GM23338 (cell line): ENCODE data around the gene EMP2. TPM values are rescaled to one million over a fixed set of nuclear protein-coding genes. Genes with fewer than 3 reads are reported as not detected.

Source experiments
- ATAC-seq: fragments of 200-7000 bp; cut with Tn5 transposase; 3 replicates; pipeline ENCODE4 v1.9.1; 2020
- DNase-seq: peaks from one replicate; pipeline ENCODE4 v3.0.0-alpha.2; 2015; ENCODE audit warnings: low spot score
- H2AFZ ChIP-seq: fragments of 200-600 bp; sonication (generic); 2 replicates; pipeline ENCODE4 v1.8.0; 2016; ENCODE audit warnings: antibody characterized with exemption, mild to moderate bottlenecking, moderate library complexity
- H3F3A ChIP-seq: fragments of 200-600 bp; sonication (generic); replicated peaks from 2 replicates; pipeline ENCODE4 v1.8.0; 2017; ENCODE audit warnings: antibody characterized with exemption, mixed run types, low read depth
- H3K27ac ChIP-seq: fragments of 200-600 bp; sonication (generic); 2 replicates; pipeline ENCODE4 v1.6.1; 2016; ENCODE audit warnings: low read depth
- H3K27me3 ChIP-seq: fragments of 200-600 bp; sonication (generic); 2 replicates; pipeline ENCODE4 v1.8.0; 2016; ENCODE audit warnings: mild to moderate bottlenecking, mixed run types, moderate library complexity; ENCODE audit not compliant: insufficient read depth
- H3K36me3 ChIP-seq: fragments of 200-600 bp; sonication (generic); 2 replicates; pipeline ENCODE4 v1.8.0; 2016; ENCODE audit warnings: mild to moderate bottlenecking; ENCODE audit not compliant: insufficient read depth
- H3K4me1 ChIP-seq: fragments of 200-600 bp; sonication (generic); 2 replicates; pipeline ENCODE4 v1.8.0; 2016; ENCODE audit warnings: mild to moderate bottlenecking, moderate library complexity; ENCODE audit not compliant: insufficient read depth
- H3K4me2 ChIP-seq: fragments of 200-600 bp; sonication (generic); 2 replicates; pipeline ENCODE4 v1.7.1; 2017; ENCODE audit warnings: mixed run types
- H3K4me3 ChIP-seq: fragments of 200-600 bp; sonication (generic); 2 replicates; pipeline ENCODE4 v1.6.1; 2016; ENCODE audit warnings: mixed run types
- H3K79me2 ChIP-seq: fragments of 200-600 bp; sonication (generic); replicated peaks from 2 replicates; pipeline ENCODE4 v1.8.0; 2017; ENCODE audit warnings: mild to moderate bottlenecking; ENCODE audit not compliant: insufficient read depth
- H3K9me2 ChIP-seq: fragments of 200-600 bp; sonication (generic); 2 replicates; pipeline ENCODE4 v1.8.0; 2017; ENCODE audit not compliant: insufficient read depth
- H4K20me1 ChIP-seq: fragments of 200-600 bp; sonication (generic); replicated peaks from 2 replicates; pipeline ENCODE4 v1.8.0; 2017; ENCODE audit warnings: mild to moderate bottlenecking; ENCODE audit not compliant: insufficient read depth
- H3K27ac Mint-ChIP-seq: 2 replicates; pipeline ENCODE4 v1.8.0; 2020; ENCODE audit warnings: inconsistent platforms, mild to moderate bottlenecking, moderate library complexity, mixed read lengths
- H3K27me3 Mint-ChIP-seq: 3 replicates; pipeline ENCODE4 v1.8.0; 2022; ENCODE audit warnings: low read depth, mild to moderate bottlenecking, moderate library complexity, mixed read lengths, inconsistent platforms; ENCODE audit not compliant: insufficient read depth, poor library complexity
- H3K36me3 Mint-ChIP-seq: 3 replicates; pipeline ENCODE4 v1.8.0; 2021; ENCODE audit warnings: low read depth, mild to moderate bottlenecking, inconsistent platforms, moderate library complexity, mixed read lengths
- H3K4me1 Mint-ChIP-seq: 3 replicates; pipeline ENCODE4 v1.8.0; 2020; ENCODE audit warnings: mild to moderate bottlenecking, inconsistent platforms, mixed read lengths
- H3K4me3 Mint-ChIP-seq: 3 replicates; pipeline ENCODE4 v1.8.0; 2021; ENCODE audit warnings: moderate library complexity, mild to moderate bottlenecking, inconsistent platforms, mixed read lengths
- H3K9me3 Mint-ChIP-seq: 3 replicates; pipeline ENCODE4 v1.8.0; 2020; ENCODE audit warnings: moderate library complexity, mild to moderate bottlenecking, inconsistent platforms, mixed read lengths
- CREB1 ChIP-seq: fragments of 250-450 bp; sonication (Bioruptor Pico); IDR thresholded peaks from 2 replicates; pipeline ENCODE4 v1.5.0; 2020; ENCODE audit warnings: low read depth, mild to moderate bottlenecking, moderate library complexity
- CTCF ChIP-seq, 2 experiments: fragments of 200-600 bp in 1 of 2; sonication (generic) in 1 of 2; conservative IDR thresholded peaks; 2 replicates each; pipeline versions ENCODE4 v1.5.1 to v1.6.1; 2016 to 2017; ENCODE audit warnings: antibody characterized with exemption in 2 of 2, low read depth in 2 of 2, mild to moderate bottlenecking in 2 of 2, moderate library complexity in 1 of 2
- ETS1 ChIP-seq: IDR thresholded peaks from 2 replicates; pipeline ENCODE4 v1.6.1; 2016; ENCODE audit warnings: antibody characterized with exemption
- EZH2 ChIP-seq: fragments of 200-600 bp; sonication (generic); IDR thresholded peaks from one replicate; pipeline ENCODE4 v1.8.0; 2017; ENCODE audit warnings: antibody characterized with exemption, mild to moderate bottlenecking, low read depth; ENCODE audit not compliant: unreplicated experiment
- EZH2phosphoT487 ChIP-seq: fragments of 200-600 bp; sonication (generic); IDR thresholded peaks from one replicate; pipeline ENCODE4 v1.8.1; 2018; ENCODE audit warnings: antibody characterized with exemption; ENCODE audit not compliant: unreplicated experiment
- JUNB ChIP-seq: IDR thresholded peaks from one replicate; pipeline ENCODE4 v1.6.1; 2016; ENCODE audit warnings: antibody characterized with exemption; ENCODE audit not compliant: unreplicated experiment
- NANOG ChIP-seq: IDR thresholded peaks from 2 replicates; pipeline ENCODE4 v1.6.1; 2016; ENCODE audit warnings: antibody characterized with exemption, borderline replicate concordance
- POLR2AphosphoS5 ChIP-seq: IDR thresholded peaks from 2 replicates; pipeline ENCODE4 v1.6.1; 2016; ENCODE audit warnings: antibody characterized with exemption, low read depth
- REST ChIP-seq: IDR thresholded peaks from one replicate; pipeline ENCODE4 v1.6.1; 2018; ENCODE audit warnings: antibody characterized with exemption; ENCODE audit not compliant: unreplicated experiment
- STAT1 ChIP-seq: IDR thresholded peaks from one replicate; pipeline ENCODE4 v1.6.1; 2016; ENCODE audit warnings: antibody characterized with exemption; ENCODE audit not compliant: unreplicated experiment
- ZNF114 ChIP-seq: fragments of 250-450 bp; sonication (Bioruptor Pico); IDR thresholded peaks from 2 replicates; pipeline ENCODE4 v1.5.0; 2020; ENCODE audit warnings: mild to moderate bottlenecking, moderate library complexity
- ZNF331 ChIP-seq: fragments of 250-450 bp; sonication (Bioruptor Pico); IDR thresholded peaks from 2 replicates; pipeline ENCODE4 v1.5.0; 2020; ENCODE audit warnings: low read depth, mild to moderate bottlenecking, moderate library complexity
- ZNF462 ChIP-seq: fragments of 250-450 bp; sonication (Bioruptor Pico); IDR thresholded peaks from 2 replicates; pipeline ENCODE4 v1.5.0; 2020; ENCODE audit warnings: mild to moderate bottlenecking, moderate library complexity
- polyA plus RNA-seq: library from polyadenylated mRNA; unstranded; fragments of >200 nt; fragmentation: Nextera tagmentation; extraction: Ambion mirVana; gene quantifications from 2 replicates; pipeline ENCODE4 v1.2.1, GENCODE V29; 2016
- total RNA-seq: library from RNA; depleted of rRNA; stranded (reverse); fragments of >200 nt; shearing (Covaris generic); gene quantifications from 2 replicates; pipeline ENCODE4 v1.2.3, GENCODE V29; 2014

The EMP2 gene
- total and polyA plus RNA-seq, 2 experiments from 2014 or later = 7.3 to 40.1 TPM

GRCh38 chr16:10589109-10589508 is 8.7 kb upstream of the EMP2 start:
- H3K27ac Mint-ChIP-seq = no peak overlapping the region
- no peaks in the 10 kb centered on the region for H3F3A ChIP-seq

More at GRCh38 chr16:10589109-10589508, 8.7 kb upstream of the EMP2 start:
- Histone ChIP-seq H3K4me3 (no peak overlapping the region), H4K20me1 (no peaks in the 10 kb centered on the region), H3K27ac (no peak overlapping the region), H2AFZ (no peak overlapping the region), H3K4me1 (peaks cover 13% of the 10 kb centered on the region; the same call in 1 of the 2 replicates), H3K79me2 (no peaks in the 10 kb centered on the region), H3K4me2 (no peak overlapping the region), H3K9me2 (no peaks in the 10 kb centered on the region), H3K27me3 (no peaks in the 10 kb centered on the region), H3K36me3 (no peaks in the 10 kb centered on the region)
- H3K4me1 Mint-ChIP-seq = peaks cover 6% of the 10 kb centered on the region; the same call in 2 of the 3 replicates
- TF ChIP-seq ZNF114 (no peak), CTCF (conservative IDR thresholded peaks at IDR 0.05; ENCODE audit: low read depth in 2 of 2) (no peak), REST (no peak), CREB1 (CRISPR knock-in tag) (no peak), STAT1 (no peak), ZNF462 (no peak), EZH2phosphoT487 (no peak), NANOG (no peak), EZH2 (no peak), ZNF331 (CRISPR knock-in tag) (no peak), ETS1 (no peak), POLR2AphosphoS5 (no peak), JUNB (no peak)
- H3K4me3 Mint-ChIP-seq = no peak overlapping the region
- no peaks in the 10 kb centered on the region for H3K9me3 Mint-ChIP-seq
- H3K27me3 Mint-ChIP-seq = peaks cover 7% of the 10 kb centered on the region
- no peak for ATAC-seq
- no peak for DNase-seq
- no peaks in the 10 kb centered on the region for H3K36me3 Mint-ChIP-seq
